Fibroblast of peridontal ligament (primary cell): ENCODE data around the gene ANKRD2.
"Not testable (repeated sequence)": the region's sequence is repeated elsewhere in the genome, so short reads cannot be mapped to it uniquely, and the experiment has no call there.

ENCODE experiments used
- DNase-seq: peaks from one replicate; pipeline ENCODE4 v3.0.0-alpha.2; 2010; ENCODE audit errors: extremely low read depth

ANKRD2 gene

DNA sequence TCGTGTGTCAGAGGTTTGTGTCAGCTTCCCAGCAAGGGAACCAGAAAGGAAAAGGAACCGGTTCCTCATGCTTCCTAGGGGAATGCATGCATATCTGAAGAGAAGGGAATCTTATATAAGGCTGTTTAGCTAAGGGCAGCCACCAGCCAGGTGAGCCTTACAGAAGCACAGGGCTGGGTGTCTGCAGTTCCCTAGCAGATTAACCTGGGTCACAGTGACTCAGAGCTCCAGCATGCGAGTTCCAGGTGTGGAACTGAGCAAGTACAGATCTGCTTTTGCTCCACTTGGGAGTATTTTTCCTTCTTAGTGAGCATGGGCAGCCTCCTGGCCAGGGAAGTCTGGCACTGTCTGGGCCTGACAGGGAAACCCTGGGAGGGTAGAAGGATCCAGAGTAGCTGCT lies 957 bp upstream of the ANKRD2 start:
- no peak for DNase-seq

DNA sequence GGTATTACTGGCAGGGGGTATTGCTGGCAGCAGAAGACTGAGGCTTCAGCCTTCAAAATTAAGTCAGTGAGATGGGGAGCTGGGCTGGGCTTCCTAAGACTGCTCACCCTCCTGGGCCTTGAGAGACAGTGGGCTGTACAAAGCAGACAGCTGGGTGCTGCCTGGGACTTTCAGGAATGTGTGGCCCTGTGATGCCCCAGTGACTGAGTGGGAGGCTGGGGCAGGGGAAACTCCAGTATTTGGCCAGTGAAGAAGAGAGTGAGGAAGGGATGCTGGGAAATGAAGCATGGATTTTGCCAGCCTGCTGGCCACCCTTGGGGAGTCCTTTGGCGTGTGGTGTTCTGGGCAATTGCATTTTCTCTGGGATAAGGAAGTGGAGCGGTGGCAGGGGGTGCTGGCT lies 442 bp downstream of the ANKRD2 start:
- no peak for DNase-seq

DNA sequence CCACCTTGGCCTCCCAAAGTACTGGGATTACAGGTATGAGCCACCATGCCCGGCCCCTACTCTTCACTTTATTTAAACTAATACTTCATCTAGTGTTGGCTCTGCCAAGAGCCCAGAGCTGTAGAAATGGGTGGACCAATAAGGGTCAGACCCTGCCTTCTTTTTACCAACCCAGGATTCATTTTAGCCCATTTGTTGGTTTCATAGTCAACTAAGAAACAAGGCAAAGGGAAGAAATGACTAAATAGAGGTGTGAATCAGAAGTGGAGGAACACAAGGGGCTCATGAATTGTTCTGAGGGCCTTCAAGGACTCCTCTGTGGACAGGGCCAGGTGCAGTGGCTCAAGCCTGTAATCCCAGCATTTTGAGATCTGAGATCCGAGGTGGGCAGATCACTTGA lies 1.1 kb downstream of the ANKRD2 start:
- DNase-seq, result no peak

DNA sequence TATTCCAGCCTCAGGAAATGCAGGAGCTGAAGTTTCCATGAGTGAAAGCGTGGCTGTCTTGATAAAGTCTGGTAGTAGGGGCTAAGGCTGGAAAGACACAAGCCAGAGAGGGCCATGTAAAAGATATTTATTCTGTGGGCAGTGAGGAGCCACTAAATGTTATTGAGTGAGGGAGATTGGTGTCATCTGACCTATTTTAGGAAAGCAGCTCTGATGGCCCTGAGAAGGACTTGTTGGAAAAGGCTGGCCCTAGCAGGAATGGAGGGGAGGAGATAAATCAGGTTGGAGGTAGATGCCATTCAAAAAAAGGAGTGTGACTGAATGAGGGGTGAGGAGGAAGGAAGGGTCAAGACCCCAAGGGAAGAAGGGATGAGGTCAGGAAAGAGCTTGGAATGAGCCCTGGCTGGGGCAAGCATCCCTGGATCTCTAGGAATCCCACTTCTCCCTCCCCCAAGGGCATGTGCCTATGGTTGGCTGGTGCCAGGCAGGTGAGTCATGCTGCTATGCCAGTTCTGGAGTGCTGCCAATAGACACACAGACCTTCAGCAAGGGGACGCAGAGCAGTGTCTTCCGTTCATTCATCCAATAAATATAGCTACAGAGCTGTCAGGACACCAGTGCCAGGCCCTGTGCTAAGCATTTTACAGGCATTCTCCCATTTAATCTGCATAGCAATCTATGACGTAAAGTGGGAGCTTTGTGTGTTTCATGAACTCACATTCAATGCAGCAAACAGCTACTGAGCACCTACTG lies 2.0 kb downstream of the ANKRD2 start:
- DNase-seq, result peak; percentile 60

DNA sequence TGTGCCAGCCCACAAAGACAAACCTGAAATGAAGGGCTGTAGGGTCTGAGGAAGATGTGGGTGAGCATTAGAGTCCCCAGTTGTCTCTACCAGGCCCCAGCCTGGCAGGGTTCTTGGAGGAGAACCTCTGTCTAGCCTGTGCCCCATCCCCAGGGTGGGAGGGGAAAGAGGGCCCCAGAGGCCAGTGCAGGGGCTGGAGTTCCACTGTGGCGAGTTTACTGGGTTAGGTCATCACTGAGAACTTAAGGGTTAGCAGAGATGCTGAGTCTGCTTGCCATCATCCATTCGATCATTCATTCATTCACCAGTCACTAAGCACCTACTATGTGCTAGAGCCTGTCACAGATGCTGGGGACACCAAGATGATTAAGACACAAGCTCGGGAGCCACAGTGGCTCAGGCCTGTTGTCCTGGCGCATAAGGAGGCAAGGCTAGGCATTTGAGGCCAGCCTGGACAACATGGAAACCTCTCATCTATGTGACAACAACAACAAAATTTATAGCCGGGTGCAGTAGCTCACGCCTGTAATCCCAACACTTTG lies 2.6 kb downstream of the ANKRD2 start:
- no peak for DNase-seq

DNA sequence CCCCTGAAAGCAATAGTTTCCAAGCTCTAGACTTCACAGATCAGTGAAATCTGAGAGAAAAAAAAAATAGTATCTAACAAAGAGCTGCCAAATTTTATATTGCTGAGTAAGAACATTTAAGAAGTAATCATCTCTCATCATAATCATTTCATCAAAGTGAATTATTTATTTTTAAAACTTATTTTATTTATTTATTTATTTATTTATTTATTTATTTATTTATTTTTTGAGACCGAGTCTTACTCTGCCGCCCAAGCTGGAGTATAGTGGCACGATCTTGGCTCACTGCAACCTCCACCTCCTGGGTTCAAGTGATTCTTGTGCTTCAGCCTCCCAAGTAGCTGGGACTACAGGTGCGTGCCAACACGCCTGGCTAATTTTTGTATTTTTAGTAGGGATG lies 3.9 kb downstream of the ANKRD2 start:
- DNase-seq, result not testable (repeated sequence)

DNA sequence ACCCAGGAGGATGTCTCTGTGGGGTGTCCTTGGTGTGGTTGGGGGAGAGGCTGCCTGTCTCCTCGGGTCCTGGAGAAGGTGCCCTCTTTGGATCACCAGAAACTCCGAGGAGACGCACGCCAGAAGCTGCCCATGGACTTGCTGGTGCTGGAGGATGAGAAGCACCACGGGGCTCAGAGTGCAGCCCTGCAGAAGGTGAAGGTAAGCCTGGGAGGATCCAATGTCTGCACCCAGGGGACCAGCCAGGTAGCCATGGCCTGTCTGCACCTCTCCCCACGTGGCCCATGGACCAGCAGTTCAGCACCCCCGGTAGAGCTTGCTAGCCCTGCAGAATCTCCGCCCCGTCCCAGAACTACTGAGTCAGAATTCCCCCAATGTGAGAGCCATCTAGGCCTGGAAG lies 5.1 kb downstream of the ANKRD2 start:
- DNase-seq, result no peak

DNA sequence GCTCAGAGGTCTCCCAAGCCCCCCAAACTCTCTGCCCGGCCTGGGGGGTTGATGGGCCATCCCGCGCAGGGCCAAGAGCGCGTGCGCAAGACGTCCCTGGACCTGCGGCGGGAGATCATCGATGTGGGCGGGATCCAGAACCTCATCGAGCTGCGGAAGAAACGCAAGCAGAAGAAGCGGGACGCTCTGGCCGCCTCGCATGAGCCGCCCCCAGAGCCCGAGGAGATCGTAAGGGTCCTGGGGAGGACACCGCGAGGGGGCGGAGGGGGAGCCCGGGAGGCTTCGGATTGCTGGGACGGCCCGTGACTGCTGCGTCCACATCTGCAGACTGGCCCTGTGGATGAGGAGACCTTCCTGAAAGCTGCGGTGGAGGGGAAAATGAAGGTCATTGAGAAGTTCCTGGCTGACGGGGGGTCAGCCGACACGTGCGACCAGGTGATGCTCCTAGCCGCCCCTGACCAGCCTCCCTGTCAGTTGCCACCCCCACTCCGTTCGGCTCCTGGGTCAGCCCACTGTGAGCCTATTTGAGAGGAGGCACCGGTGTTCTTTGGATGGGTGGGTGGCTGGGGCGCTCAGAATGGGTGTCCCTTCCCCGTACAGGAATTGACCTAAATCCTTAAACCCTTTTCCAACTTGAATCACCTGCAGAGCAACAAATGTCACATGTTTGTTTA lies 5.7 kb downstream of the ANKRD2 start:
- no peak for DNase-seq

DNA sequence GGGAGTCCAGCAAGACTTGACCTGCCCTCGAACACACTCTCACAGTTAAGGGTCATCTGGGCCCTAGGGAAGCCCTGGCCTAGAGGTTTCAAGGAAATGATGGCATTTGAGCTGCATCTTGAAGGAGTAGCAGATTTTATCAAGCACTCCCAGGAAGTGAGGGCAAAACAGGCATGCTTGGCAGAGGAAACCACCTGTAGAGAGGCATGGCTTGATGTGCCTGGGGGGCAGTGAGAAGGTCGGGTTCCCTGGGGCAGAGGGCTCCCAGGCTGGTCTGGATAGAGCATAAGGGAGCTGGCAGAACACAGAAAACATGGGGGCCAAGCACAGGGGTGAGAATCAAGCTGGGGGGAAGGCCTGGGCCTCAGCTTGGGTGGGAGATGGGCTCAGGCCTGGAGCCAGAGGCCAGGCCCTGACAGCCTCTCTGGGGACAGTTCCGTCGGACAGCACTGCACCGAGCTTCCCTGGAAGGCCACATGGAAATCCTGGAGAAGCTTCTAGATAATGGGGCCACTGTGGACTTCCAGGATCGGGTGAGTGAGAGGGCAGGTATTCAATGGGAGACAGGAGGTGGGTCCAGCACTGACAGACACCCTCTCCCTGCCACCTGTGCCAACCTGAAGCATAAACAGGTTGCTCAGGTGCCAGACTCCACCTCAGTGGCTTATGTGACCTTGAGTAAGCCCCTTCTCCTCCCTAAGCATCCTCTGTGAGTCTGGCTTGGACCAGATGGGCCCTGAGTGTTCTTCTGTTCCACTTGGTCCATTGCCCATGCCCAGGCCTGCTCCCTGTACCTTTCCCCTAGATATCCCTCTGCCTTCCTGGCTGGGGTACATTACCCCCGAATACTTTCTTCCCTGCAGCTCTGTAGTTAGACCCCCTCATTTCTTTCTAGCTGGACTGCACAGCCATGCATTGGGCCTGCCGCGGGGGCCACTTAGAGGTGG lies 8.1 kb downstream of the ANKRD2 start:
- DNase-seq, result no peak

DNA sequence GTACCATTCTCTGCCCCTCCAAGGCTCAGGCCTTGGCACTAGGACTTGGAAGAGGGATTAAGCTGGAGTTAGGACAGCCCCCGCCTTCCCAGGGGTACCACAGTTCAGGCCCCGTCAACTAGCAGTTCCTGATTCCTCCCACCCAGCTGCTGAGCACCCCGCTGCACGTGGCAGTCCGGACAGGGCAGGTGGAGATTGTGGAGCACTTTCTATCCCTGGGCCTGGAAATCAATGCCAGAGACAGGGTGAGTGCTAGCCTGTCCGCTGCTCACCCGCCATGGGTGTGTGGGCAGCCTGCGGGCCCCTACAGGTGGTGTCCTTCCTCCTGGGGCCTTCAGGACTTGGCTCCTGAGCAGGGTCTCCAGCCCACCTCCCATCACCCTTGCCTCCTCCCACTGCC lies 9.6 kb downstream of the ANKRD2 start:
- DNase-seq, result no peak

DNA sequence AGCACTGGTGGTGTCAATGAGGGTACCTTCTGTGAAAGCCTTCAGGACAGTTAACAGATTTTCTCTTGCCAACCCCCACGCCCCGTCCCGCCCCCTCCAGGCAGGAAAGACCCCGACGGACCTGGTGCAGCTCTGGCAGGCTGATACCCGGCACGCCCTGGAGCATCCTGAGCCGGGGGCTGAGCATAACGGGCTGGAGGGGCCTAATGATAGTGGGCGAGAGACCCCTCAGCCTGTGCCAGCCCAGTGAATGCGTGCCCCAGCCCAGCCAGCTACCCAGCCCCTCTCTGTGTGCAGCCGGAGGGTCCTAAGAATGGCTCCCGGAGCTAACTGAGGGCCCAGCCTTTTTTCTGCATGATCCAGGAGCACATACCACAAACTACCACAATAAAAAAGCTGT lies 10.9 kb downstream of the ANKRD2 start:
- DNase-seq, result no peak

DNA sequence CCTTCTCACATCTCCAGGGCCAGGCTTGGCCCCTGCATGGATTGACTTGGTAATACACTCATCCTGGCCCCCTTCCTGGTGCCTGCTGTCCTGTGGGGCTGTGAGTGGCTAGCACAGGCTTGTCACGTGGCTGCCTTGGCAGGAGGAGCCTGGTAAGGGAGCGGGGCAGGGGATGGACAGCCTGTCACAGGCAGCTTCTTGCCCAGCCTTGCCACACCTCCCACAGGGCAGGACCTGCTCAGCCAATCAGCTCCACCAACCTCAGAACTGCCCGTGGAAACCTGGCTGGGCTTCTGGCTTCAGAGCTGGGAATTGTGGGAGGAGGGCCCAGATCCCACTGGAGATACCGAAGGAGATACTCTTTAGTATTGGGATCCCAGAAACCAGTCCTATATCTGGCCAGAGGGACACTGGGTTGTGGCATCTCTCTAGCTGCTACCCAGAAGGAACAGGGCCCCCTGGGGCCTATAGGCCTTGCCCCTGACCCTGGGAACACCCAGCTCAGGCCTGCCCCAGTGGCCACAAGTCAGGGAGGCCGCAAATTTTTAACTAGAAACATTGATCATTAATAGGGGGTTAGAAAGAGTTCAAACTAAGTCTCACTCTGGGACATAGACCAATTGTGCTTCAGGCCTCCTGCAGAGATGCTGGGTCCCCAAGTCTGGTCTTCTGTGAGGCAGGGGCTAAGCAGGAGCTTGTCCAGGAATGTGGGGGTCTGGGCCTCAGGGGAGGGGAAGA lies 11.7 kb downstream of the ANKRD2 start, which contains the start of gene HOGA1:
TSS of gene HOGA1 (plus strand) at position 330 of the 738 bp plus-strand sequence. CDS start at position 645, 315 bp downstream.
- peak; percentile 87 for DNase-seq

DNA sequence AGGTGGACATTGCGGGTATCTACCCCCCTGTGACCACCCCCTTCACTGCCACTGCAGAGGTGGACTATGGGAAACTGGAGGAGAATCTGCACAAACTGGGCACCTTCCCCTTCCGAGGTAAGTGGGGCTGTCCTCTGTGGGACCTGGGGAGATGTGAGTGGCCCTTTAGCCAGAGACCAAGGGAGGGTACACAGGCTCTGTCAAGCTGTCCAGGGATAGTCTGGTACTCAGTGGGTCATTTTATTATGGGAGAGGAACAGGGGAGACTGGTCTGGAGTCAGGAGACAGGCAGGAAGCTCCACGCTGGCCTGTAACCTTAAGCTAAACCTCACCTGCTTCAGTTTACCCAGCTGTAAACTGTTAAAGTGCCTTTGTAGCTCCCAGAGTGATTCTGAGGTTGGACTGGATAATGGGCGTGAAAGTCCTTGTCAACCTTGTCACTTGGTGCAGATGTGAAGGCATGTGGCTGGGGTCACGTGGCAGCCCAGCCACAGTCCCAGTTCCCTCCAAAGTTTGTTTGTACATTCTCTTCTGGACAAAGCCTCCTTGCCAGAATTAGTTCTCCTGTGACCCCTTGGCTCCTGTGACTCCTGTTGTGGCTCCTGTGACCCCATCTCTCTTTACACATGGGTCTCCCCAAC lies 12.3 kb downstream of the ANKRD2 start:
- no peak for DNase-seq

DNA sequence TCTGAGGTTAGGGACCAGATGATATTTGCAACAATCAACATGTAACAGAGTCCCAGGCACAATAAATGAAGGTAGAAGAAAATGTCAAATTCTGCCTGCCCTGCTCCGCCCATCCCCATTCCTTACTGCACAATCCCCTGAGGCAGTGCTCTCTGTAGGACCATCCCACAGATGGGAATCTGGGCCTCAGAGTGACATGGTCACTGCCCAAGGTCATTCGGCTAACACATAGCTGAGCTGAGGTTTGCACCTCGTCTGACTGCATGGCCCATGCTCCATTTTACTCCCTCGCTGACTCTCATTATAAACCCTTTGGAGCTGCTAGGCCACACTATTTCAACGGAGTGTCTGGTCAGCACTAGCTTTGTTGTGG lies 12.8 kb downstream of the ANKRD2 start:
- no peak for DNase-seq

DNA sequence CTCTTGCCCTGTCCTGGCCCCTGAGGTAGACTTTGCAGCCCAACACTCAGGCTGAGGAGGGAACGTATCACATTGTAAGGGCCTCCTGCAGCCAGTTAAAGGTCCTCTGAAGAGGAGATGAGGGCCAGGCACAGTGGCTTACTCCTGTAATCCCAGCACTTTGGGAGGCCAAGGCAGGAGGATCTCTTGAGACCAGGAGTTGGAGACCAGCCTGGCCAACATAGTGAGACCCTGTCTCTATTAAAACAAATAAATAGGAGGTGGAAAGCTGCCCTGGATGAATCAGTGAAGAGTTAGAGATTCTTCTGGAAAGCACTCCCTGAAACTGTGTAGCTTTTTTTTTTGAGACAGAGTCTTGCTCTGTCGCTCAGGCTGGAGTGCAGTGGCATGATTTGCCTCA lies 14.6 kb downstream of the ANKRD2 start:
- DNase-seq, result no peak

DNA sequence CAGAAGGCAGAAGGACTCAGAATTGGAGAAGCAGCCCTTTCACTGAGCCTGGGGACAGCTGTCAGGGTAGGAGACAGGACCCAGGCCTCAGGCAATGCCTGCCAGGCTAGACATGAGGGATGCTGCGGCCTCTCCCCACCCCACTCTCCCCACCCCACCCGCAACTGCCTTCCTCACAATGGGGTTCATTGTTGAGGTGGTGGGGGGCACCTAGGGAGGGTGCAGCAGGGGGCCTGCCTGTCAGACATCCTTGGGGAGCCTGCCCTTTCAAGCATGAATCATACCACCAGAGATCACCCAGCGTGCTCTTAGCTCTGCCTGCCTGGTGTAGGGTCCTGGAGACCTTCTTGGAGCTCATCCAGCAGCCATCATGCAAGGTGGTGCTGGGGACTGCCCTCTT lies 16.9 kb downstream of the ANKRD2 start, which contains the start of gene C10orf62:
TSS of gene C10orf62 (plus strand) at position 243 of the 400 bp plus-strand sequence. CDS start 177 bp downstream, outside the sequence.
- DNase-seq, result no peak

DNA sequence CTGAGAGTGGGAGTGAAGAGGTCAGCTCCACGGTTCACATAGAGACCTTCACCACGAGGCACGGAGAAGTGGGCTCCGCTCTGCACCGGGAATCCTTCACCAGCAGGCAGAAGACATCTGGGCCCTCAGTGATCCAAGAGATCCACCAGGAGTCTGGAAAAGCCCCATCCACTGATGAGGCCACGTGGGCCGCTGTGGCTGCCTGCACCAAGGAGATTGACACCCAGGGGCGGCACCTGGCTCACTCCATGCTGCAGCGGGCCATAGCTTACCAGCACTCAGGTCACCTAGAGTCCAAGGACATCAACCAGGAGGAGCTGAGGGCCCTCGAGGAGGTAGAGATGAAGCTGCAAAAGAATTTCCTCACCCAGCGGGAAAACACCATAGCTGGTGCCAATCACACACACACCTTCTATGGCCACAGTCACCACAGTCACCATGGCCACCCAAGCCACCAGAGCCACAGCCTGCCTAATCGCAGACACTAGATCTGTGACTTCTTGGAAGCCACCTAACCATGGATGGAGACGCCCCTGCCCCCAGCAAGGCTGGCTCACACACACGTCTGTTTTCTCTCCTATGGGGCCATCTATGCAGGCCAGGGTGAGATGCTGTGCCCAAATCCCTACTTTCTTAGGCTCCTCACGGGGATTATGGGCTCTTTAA lies 17.6 kb downstream of the ANKRD2 start:
- DNase-seq, result no peak

DNA sequence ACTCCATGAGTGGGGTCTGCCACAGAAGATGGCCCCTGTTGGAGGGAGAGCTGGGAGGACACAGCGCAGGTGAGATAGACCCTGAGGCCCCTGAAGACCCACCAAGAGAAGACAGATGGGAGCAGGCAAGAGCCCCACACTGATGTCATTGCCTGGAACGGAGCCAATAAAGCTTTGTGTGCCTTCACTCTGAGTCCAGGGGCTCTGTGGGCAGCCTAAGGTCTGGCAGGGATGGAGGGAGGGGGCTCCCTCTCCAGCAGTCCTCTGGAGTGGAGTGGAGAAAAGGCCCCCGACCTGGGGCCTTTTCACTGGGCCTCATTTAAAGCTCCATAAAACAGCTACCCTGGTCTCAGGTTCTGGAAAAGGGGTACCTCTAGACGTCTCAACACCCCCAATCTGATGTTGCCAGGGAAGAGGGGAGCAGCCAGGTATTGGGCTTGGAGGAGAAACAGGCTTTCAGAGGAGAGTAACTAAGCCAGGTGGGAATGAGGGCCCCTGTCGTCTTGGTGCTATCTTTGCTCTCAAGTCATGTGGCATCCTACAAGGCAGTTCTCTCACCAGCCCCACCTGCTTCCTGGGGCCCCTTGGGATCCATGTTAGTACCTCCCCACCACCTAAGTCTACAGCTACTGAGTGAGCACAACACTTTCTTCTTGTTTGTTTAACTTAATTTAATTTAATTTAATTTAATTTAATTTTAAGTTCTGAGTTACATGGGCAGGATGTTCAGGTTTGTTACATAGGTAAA lies 18.3 kb downstream of the ANKRD2 start:
- DNase-seq, result no peak

DNA sequence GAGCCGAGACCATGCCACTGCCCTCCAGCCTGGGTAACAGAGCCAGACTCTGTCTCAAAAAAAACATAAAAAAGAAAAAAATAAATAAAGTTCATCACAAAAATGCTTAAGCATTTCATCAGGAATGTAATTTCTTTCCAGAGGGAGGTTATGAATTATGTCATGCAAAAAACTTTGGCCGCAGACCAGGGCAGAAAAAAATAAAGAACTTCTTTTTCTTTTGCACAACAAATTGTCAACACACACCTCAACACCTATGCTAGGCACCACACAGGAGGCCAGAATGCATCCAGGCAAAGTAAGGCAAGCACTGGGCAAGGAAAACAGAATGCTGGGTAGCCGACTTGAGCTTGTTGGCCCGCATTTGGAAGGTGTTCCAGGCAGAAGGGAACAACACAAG lies 20.8 kb downstream of the ANKRD2 start:
- DNase-seq, result peak; percentile 57
